ENCODE data around the gene SERBP1. TPM values are rescaled to one million over a fixed set of nuclear protein-coding genes. Genes with fewer than 3 reads are reported as not detected.

Gene SERBP1
- total RNA-seq, 5 donors from 2014 or later (not counting 1 experiment from before 2014, with no cell fraction given): 125 to 157 (median 154) TPM

GRCh38 chr1:67468066-67468718, 38.0 kb upstream of the SERBP1 start:
- Histone ChIP-seq H3K27me3 (replicated peaks in 1 of 2; ENCODE audit: control insufficient read depth in 2 of 2, extremely low read depth in 1 of 2, insufficient read depth in 2 of 2, low read length in 1 of 2) (peaks cover 0 to 4% of the 10 kb centered on the region in 2 experiments), H3K27ac (ENCODE audit: low read length) (no peak overlapping the region), H3K36me3 (ENCODE audit: control insufficient read depth in 2 of 2, extremely low read depth in 1 of 2, insufficient read depth in 1 of 2, low read length in 1 of 2) (no peaks in the 10 kb centered on the region), H3K4me1 (ENCODE audit: control insufficient read depth in 1 of 2, extremely low read depth in 1 of 2, insufficient read depth in 2 of 2, low read length in 2 of 2) (no peaks in the 10 kb centered on the region), H3K9me3 (no peaks in the 10 kb centered on the region), H3K4me3 (ENCODE audit: control insufficient read depth in 1 of 2, extremely low read depth in 1 of 2, low read length in 1 of 2) (no peak overlapping the region)
- DNase-seq: no peak
- Mint-ChIP-seq H3K36me3 (no peaks in the 10 kb centered on the region), H3K27me3 (peaks cover 0 to 3% of the 10 kb centered on the region in 2 donors), H3K4me3 (no peak overlapping the region), H3K27ac (no peak overlapping the region), H3K4me1 (no peaks in the 10 kb centered on the region), H3K9me3 (no peaks in the 10 kb centered on the region)
- CTCF ChIA-PET: no interaction called here
- POLR2A ChIA-PET: no interaction called here
- 64% methylated on average over 3 of the region's 4 CpGs for WGBS (ENCODE audit: insufficient coverage)
- no peak for ATAC-seq (replicated peaks in 1 of 4)

- CTCF ChIA-PET: no interaction called here
- H3K4me3 ChIP-seq (ENCODE audit: control insufficient read depth in 1 of 2, extremely low read depth in 1 of 2, low read length in 1 of 2): no peak overlapping the region
- WGBS (ENCODE audit: insufficient coverage): 71% methylated on average over 1 of the region's 4 CpGs
These were observed 35.2 kb upstream of the SERBP1 start for GRCh38 chr1:67465375-67465774.

GRCh38 chr1:67464746-67465145, 34.5 kb upstream of the SERBP1 start:
- Mint-ChIP-seq H3K4me1 (no peaks in the 10 kb centered on the region), H3K36me3 (no peaks in the 10 kb centered on the region), H3K4me3 (no peak overlapping the region), H3K9me3 (no peaks in the 10 kb centered on the region), H3K27me3 (peaks cover 0 to 3% of the 10 kb centered on the region in 2 donors), H3K27ac (no peak overlapping the region)
- ATAC-seq (replicated peaks in 1 of 4) (no peak), DNase-seq (no peak)
- H3K36me3 ChIP-seq (ENCODE audit: control insufficient read depth in 2 of 2, extremely low read depth in 1 of 2, insufficient read depth in 1 of 2, low read length in 1 of 2): no peaks in the 10 kb centered on the region
- WGBS (ENCODE audit: insufficient coverage): 79% methylated on average over 4 of the region's 5 CpGs
- H3K4me1 ChIP-seq (ENCODE audit: control insufficient read depth in 1 of 2, extremely low read depth in 1 of 2, insufficient read depth in 2 of 2, low read length in 2 of 2): no peaks in the 10 kb centered on the region
- no peak overlapping the region for H3K27ac ChIP-seq (ENCODE audit: low read length)
- ChIA-PET CTCF (no interaction called here), POLR2A (no interaction called here)
- peaks cover 0 to 4% of the 10 kb centered on the region in 2 experiments for H3K27me3 ChIP-seq (replicated peaks in 1 of 2; ENCODE audit: control insufficient read depth in 2 of 2, extremely low read depth in 1 of 2, insufficient read depth in 2 of 2, low read length in 1 of 2)
- no peaks in the 10 kb centered on the region for H3K9me3 ChIP-seq
- no peak overlapping the region for H3K4me3 ChIP-seq (ENCODE audit: control insufficient read depth in 1 of 2, extremely low read depth in 1 of 2, low read length in 1 of 2)

More at GRCh38 chr1:67465375-67465774, 35.2 kb upstream of the SERBP1 start:
- H3K27ac ChIP-seq (ENCODE audit: low read length): no peak overlapping the region
- H3K27ac Mint-ChIP-seq: no peak overlapping the region
- H3K36me3 ChIP-seq (ENCODE audit: control insufficient read depth in 2 of 2, extremely low read depth in 1 of 2, insufficient read depth in 1 of 2, low read length in 1 of 2): no peaks in the 10 kb centered on the region
- no peaks in the 10 kb centered on the region for H3K36me3 Mint-ChIP-seq
- POLR2A ChIA-PET: no interaction called here
- H3K27me3 ChIP-seq (replicated peaks in 1 of 2; ENCODE audit: control insufficient read depth in 2 of 2, extremely low read depth in 1 of 2, insufficient read depth in 2 of 2, low read length in 1 of 2): peaks cover 0 to 4% of the 10 kb centered on the region in 2 experiments
- peaks cover 0 to 3% of the 10 kb centered on the region in 2 donors for H3K27me3 Mint-ChIP-seq
- no peaks in the 10 kb centered on the region for H3K9me3 ChIP-seq
- no peaks in the 10 kb centered on the region for H3K9me3 Mint-ChIP-seq
- no peak overlapping the region for H3K4me3 Mint-ChIP-seq
- DNase-seq (no peak), ATAC-seq (replicated peaks in 1 of 4) (no peak)
- no peaks in the 10 kb centered on the region for H3K4me1 ChIP-seq (ENCODE audit: control insufficient read depth in 1 of 2, extremely low read depth in 1 of 2, insufficient read depth in 2 of 2, low read length in 2 of 2)
- no peaks in the 10 kb centered on the region for H3K4me1 Mint-ChIP-seq

- Histone ChIP-seq H3K4me3 (ENCODE audit: control insufficient read depth in 1 of 2, extremely low read depth in 1 of 2, low read length in 1 of 2) (no peak overlapping the region), H3K27me3 (replicated peaks in 1 of 2; ENCODE audit: control insufficient read depth in 2 of 2, extremely low read depth in 1 of 2, insufficient read depth in 2 of 2, low read length in 1 of 2) (peaks cover 0 to 4% of the 10 kb centered on the region in 2 experiments), H3K9me3 (no peaks in the 10 kb centered on the region), H3K27ac (ENCODE audit: low read length) (no peak overlapping the region), H3K4me1 (ENCODE audit: control insufficient read depth in 1 of 2, extremely low read depth in 1 of 2, insufficient read depth in 2 of 2, low read length in 2 of 2) (no peaks in the 10 kb centered on the region), H3K36me3 (ENCODE audit: control insufficient read depth in 2 of 2, extremely low read depth in 1 of 2, insufficient read depth in 1 of 2, low read length in 1 of 2) (no peaks in the 10 kb centered on the region)
- ATAC-seq (replicated peaks in 1 of 4): no peak
- Mint-ChIP-seq H3K9me3 (no peaks in the 10 kb centered on the region), H3K4me3 (no peak overlapping the region), H3K36me3 (no peaks in the 10 kb centered on the region), H3K27ac (no peak overlapping the region), H3K27me3 (peaks cover 0 to 3% of the 10 kb centered on the region in 2 donors), H3K4me1 (no peaks in the 10 kb centered on the region)
- DNase-seq: no peak
- ChIA-PET POLR2A (no interaction called here), CTCF (interaction anchor here (0.6 to 0.8 kb wide), 2 partner anchors 37 to 469 kb away, joined by 3 to 5 read pairs; no protein-coding TSS in a partner anchor)
- WGBS (ENCODE audit: insufficient coverage): 94% methylated on average over 2 of the region's 2 CpGs
These were observed 33.9 kb upstream of the SERBP1 start for GRCh38 chr1:67464058-67464457.

GRCh38 chr1:67463298-67463955, 33.2 kb upstream of the SERBP1 start:
- Histone ChIP-seq H3K27me3 (replicated peaks in 1 of 2; ENCODE audit: control insufficient read depth in 2 of 2, extremely low read depth in 1 of 2, insufficient read depth in 2 of 2, low read length in 1 of 2) (peaks cover 0 to 4% of the 10 kb centered on the region in 2 experiments), H3K4me3 (ENCODE audit: control insufficient read depth in 1 of 2, extremely low read depth in 1 of 2, low read length in 1 of 2) (no peak overlapping the region), H3K27ac (ENCODE audit: low read length) (no peak overlapping the region), H3K4me1 (ENCODE audit: control insufficient read depth in 1 of 2, extremely low read depth in 1 of 2, insufficient read depth in 2 of 2, low read length in 2 of 2) (no peaks in the 10 kb centered on the region), H3K9me3 (no peaks in the 10 kb centered on the region), H3K36me3 (ENCODE audit: control insufficient read depth in 2 of 2, extremely low read depth in 1 of 2, insufficient read depth in 1 of 2, low read length in 1 of 2) (no peaks in the 10 kb centered on the region)
- ChIA-PET CTCF (interaction anchor here (0.6 to 0.8 kb wide), 2 partner anchors 37 to 468 kb away, joined by 3 to 5 read pairs; no protein-coding TSS in a partner anchor), POLR2A (interaction anchor here in 1 of 2 donors (0.8 kb wide), 1 partner anchor 34 kb away, joined by 3 read pairs; no protein-coding TSS in a partner anchor)
- no peaks in the 10 kb centered on the region for H3K36me3 Mint-ChIP-seq
- DNase-seq (no peak), ATAC-seq (replicated peaks in 1 of 4) (no peak)
- no peak overlapping the region for H3K4me3 Mint-ChIP-seq
- H3K27ac Mint-ChIP-seq: no peak overlapping the region
- WGBS (ENCODE audit: insufficient coverage): 85% methylated on average over 5 of the region's 7 CpGs
- no peaks in the 10 kb centered on the region for H3K9me3 Mint-ChIP-seq
- H3K4me1 Mint-ChIP-seq: no peaks in the 10 kb centered on the region
- peaks cover 0 to 3% of the 10 kb centered on the region in 2 donors for H3K27me3 Mint-ChIP-seq

- Histone ChIP-seq H3K27ac (ENCODE audit: low read length) (no peak overlapping the region), H3K36me3 (ENCODE audit: control insufficient read depth in 2 of 2, extremely low read depth in 1 of 2, insufficient read depth in 1 of 2, low read length in 1 of 2) (no peaks in the 10 kb centered on the region), H3K27me3 (replicated peaks in 1 of 2; ENCODE audit: control insufficient read depth in 2 of 2, extremely low read depth in 1 of 2, insufficient read depth in 2 of 2, low read length in 1 of 2) (no peaks in the 10 kb centered on the region), H3K4me1 (ENCODE audit: control insufficient read depth in 1 of 2, extremely low read depth in 1 of 2, insufficient read depth in 2 of 2, low read length in 2 of 2) (no peaks in the 10 kb centered on the region), H3K9me3 (no peaks in the 10 kb centered on the region), H3K4me3 (ENCODE audit: control insufficient read depth in 1 of 2, extremely low read depth in 1 of 2, low read length in 1 of 2) (no peak overlapping the region)
- WGBS (ENCODE audit: insufficient coverage): 96% methylated on average over 7 of the region's 9 CpGs
- ChIA-PET POLR2A (no interaction called here), CTCF (interaction anchor here in 1 of 2 donors (0.5 kb wide), 1 partner anchor 251 kb away, joined by 3 read pairs; no protein-coding TSS in a partner anchor)
- Mint-ChIP-seq H3K36me3 (no peaks in the 10 kb centered on the region), H3K27me3 (peaks cover 0 to 3% of the 10 kb centered on the region in 2 donors), H3K4me1 (no peaks in the 10 kb centered on the region), H3K27ac (no peak overlapping the region), H3K9me3 (no peaks in the 10 kb centered on the region), H3K4me3 (no peak overlapping the region)
- DNase-seq (no peak), ATAC-seq (replicated peaks in 1 of 4) (no peak)
These were observed 30.7 kb upstream of the SERBP1 start for GRCh38 chr1:67460676-67461500.
